Measurements from ENCODE around the gene YIF1A.

- TF ChIP-seq CTCF (IDR thresholded peaks at IDR 0.05) (no peak), POLR2A (IDR thresholded peaks at IDR 0.05) (no peak)
These were observed 7.9 kb downstream of the YIF1A start for GRCh38 chr11:66281001-66281400.

All from lower leg skin (tissue), 3 donors.